GM21390 (cell line): ENCODE results near the gene SNRPB.

Source experiments
- ATAC-seq: cut with Tn5 transposase; IDR thresholded peaks from one replicate; pipeline ENCODE4 v1.9.1; 2021; ENCODE audit not compliant: unreplicated experiment

The SNRPB gene

DNA sequence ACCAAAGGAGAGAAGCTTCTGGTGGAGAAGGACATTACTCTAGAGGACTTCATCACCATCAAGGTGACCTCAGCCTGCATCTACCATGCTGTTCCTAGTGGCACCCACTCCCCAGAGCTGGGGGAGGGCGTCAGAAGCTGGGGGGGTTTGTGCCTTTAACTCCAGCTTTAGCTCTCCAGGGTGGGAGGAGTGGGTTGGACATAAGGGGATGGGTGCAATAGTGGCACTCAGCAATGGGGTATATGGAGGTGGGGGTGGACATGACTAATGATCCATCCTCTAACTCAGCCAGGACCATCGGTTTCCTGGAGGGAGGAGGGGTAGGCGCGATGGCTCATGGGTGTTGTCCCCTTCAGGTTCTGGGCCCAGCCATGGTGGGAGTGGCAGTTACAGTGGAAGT, 40.1 kb downstream of the SNRPB start:
- no peak for ATAC-seq

DNA sequence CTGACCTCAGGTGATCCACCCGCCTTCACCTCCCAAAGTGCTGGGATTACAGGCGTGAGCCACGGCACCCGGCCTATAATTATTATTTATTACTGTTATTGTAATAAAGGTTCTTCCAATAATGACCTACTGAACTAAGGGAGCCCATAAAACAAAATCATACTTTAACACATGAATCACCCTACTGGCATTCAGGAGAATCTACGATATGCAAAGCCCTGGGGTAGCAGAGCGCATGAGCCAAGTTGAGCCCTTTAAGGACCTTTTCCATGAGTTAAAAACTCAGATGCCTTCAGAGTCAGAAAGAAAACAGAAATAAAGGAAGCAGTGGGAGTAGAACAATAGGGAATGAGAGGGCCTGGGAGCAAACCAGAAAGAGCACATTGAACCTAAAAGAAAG, 41.5 kb downstream of the SNRPB start:
- ATAC-seq: no peak

DNA sequence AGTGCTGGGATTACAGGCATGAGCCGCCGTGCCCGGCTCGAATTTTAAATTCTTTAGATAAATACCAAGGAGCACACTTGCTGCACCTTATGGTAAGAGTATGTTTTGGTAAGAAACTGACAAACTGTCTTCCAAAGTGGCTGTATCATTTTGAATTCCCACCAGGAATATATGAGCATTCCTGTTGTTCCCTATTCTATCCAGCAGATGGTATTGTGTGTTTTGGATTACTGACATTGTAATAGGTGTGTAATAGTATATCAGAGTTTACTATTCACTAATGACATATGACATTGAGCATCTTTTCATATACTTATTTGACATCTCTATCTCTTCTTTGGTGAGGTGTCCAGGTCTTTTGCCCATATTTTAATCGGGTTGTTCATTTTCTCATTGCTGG, 49.3 kb downstream of the SNRPB start:
- ATAC-seq: no peak

DNA sequence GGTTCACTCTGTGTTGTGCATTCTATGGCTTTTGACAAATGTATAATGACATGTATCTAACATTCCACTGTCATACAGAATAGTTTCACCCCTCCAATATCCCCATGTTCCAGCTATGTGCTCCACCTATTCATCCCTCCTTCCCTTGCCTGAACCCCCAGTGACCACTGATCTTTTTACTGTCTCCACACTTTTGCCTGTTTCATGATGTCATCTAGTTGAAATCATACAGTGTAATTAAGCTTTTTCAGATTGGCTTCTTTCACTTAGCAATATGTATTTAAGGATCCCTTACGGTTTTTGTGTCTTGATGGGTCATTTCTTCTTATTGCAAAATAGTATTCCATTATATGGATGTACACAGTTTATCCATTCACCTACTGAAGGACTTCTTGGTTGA, 50.1 kb downstream of the SNRPB start:
- ATAC-seq: no peak

DNA sequence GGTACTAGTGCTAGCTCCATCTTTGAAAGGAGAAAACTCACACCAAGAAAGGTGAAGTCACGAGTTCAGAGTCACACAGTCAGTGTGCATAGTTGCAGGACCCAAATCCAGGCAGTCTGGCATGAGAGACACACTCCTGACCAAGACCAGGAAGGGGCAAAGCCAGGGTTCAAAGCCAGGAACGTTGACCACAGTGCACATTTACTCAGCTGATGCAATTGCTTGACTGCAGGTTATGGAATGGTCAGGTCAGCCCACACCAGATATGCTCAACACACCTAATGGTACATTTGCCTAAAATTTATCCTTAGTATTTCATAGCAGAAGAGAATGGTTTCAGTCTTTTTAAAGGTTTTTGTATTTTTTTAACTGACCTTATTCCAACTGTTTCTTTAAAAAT, 52.2 kb downstream of the SNRPB start:
- no peak for ATAC-seq

DNA sequence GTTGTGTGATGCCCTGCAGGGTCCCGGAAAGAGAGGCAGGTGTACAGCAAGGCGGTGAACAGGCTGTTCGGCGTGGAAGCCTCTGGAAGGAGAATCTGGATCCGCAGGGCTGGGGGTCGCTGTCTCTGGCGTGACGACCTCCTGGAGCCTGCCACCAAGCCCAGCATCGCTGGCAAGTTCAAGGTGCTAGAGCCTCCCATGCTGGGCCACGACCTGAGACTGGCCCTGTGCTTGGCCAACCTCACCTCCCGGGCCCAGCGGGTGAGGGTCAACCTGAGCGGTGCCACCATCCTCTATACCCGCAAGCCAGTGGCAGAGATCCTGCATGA, 53.4 kb downstream of the SNRPB start:
- ATAC-seq: no peak

DNA sequence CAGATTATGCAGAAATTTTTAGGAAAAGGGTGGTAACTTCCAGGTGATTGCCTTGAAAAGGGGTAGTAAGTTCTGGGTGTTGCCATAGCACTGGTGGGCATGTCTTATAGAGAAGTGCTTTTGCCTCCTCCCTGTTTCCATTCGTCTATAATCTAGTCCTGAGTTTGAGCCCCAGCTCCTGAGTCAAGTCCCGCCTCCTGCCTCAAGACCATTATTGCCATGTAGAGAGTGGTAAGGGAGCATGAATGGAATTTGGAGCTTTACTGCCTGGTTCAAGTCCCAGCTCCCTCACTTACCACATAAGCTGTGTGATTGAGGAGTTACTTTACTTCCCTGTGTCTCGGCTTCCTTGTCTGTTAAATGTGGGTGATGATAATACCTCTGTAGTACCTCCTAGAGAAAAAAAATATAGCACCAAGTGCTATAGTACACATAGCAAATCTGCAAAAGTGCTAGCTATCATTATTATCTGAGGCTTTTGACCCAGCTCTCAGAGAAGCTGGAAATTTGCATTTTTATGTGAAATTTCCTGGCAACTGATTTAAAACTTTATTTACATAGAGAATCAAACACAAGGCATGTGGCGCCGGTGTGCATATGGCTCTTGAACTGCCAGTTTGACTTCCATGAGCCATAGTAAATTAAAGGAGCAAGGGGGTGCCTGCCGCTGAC, 53.9 kb downstream of the SNRPB start:
- ATAC-seq: no peak
